Subcutaneous adipose tissue (tissue), 4 donors: ENCODE measurements around the gene TBCE. TPM values are rescaled to one million over a fixed set of nuclear protein-coding genes. Genes with fewer than 3 reads are reported as not detected.

ENCODE experiments used
- total RNA-seq, 4 donors: library from RNA; depleted of rRNA; stranded (reverse); fragments of >200 nt; gene quantifications; one replicate each; pipeline ENCODE4 v1.1.0, GENCODE V29; 2016
- TF ChIP-seq, protein P1 (sequence below): fragments of 450-650 bp; IDR thresholded peaks from one replicate; pipeline ENCODE4 v1.5.1; 2016; ENCODE audit warnings: low read depth, mild to moderate bottlenecking, control low read depth, antibody characterized with exemption, moderate library complexity

Gene TBCE
- total RNA-seq, 4 donors from 2014 or later, result 11.7 to 32.4 (median 22.6) TPM

GRCh38 chr1:235326719-235327558, 40.3 kb upstream of the TBCE start:
- TF ChIP-seq, protein P1, sequence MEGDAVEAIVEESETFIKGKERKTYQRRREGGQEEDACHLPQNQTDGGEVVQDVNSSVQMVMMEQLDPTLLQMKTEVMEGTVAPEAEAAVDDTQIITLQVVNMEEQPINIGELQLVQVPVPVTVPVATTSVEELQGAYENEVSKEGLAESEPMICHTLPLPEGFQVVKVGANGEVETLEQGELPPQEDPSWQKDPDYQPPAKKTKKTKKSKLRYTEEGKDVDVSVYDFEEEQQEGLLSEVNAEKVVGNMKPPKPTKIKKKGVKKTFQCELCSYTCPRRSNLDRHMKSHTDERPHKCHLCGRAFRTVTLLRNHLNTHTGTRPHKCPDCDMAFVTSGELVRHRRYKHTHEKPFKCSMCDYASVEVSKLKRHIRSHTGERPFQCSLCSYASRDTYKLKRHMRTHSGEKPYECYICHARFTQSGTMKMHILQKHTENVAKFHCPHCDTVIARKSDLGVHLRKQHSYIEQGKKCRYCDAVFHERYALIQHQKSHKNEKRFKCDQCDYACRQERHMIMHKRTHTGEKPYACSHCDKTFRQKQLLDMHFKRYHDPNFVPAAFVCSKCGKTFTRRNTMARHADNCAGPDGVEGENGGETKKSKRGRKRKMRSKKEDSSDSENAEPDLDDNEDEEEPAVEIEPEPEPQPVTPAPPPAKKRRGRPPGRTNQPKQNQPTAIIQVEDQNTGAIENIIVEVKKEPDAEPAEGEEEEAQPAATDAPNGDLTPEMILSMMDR, result no peak

GRCh38 chr1:235327559-235328270, 39.5 kb upstream of the TBCE start, which contains the start of gene ARID4B:
Gene ARID4B (minus strand): TSS chr1:235328179. CDS start chr1:235326919, 1,260 bp downstream.
- TF ChIP-seq, protein P1, result no peak

- TF ChIP-seq, protein P1, result no peak
Observed at GRCh38 chr1:235328271-235329138, 38.7 kb upstream of the TBCE start, which contains the start of gene GGPS1. Gene GGPS1 (plus strand): TSS chr1:235328570. CDS start chr1:235335265, 6,695 bp downstream.

DNA sequence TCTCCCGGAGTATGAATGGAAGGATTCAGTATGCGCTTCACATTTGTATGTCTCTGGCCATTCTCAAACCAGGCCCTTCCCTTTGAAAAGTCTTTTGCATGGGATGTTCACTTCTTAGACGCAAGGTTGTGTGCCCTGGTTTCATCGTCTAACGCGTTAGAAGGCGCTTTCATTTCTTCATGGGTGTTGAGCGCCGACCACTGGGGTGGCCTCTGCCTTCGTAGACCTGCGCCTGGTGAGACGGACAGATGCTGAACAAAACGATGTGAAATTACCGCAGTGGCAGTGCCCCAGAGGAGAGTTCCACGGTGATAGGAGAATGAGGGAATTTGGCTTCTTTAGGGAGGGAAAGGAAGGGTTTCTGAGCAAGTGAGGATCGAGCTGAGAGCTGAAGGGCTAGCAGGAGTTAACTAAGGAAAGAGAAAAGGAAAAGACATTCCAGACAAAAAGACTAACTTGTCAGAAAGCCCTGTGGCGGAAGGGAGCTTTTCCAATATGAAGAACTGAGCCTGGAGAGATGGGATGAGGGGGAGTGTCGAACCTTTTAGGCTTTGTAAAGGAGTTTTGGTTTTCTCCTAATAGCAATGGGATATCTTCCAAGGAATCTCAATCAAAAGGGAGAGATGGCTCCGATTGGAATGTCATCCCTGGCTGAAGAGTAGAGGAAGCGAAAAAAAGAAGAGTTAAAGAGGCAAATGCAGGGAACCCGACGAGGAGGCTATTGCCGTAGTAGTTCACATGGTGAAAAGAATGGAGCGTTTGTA, 37.9 kb upstream of the TBCE start:
- TF ChIP-seq, protein P1, result no peak

DNA sequence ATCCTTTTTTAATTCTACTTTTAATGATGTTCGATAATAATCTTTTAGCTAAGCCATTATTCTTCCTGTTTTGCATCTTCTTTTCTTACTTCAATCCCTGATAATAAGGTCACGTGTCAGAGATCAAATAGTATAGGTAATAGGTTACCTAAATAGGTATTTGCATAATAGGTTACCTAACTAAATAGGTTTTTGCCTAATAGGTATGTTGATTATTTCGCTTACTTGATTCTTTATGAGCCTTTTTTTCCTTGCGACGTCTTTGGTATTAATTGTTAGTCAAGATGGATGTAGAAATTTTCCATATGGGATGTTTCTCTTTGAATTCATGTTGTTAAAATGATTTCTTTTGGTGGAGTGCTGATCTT, 36.3 kb upstream of the TBCE start:
- TF ChIP-seq, protein P1, result no peak

- TF ChIP-seq, protein P1, result no peak
Observed at GRCh38 chr1:235331401-235331800, 35.8 kb upstream of the TBCE start.
